LNCaP clone FGC (cell line): ENCODE data around the gene BLM.
"Not testable (repeated sequence)": the region's sequence is repeated elsewhere in the genome, so short reads cannot be mapped to it uniquely, and the experiment has no call there.

Source experiments
- DNase-seq: peaks from one replicate; pipeline ENCODE4 v3.0.0-alpha.2; 2011; ENCODE audit warnings: low read depth
- H3K4me3 ChIP-seq: 2 replicates; pipeline ENCODE4 v1.5.1; 2011; ENCODE audit warnings: mild to moderate bottlenecking, low read depth, low read length, control low read depth
- TF ChIP-seq, protein P1 (sequence below): IDR thresholded peaks from 2 replicates; pipeline ENCODE4 v1.5.1; 2012; ENCODE audit warnings: mild to moderate bottlenecking; ENCODE audit not compliant: control insufficient read depth, insufficient read depth; ENCODE audit errors: extremely low read depth

The BLM gene

DNA sequence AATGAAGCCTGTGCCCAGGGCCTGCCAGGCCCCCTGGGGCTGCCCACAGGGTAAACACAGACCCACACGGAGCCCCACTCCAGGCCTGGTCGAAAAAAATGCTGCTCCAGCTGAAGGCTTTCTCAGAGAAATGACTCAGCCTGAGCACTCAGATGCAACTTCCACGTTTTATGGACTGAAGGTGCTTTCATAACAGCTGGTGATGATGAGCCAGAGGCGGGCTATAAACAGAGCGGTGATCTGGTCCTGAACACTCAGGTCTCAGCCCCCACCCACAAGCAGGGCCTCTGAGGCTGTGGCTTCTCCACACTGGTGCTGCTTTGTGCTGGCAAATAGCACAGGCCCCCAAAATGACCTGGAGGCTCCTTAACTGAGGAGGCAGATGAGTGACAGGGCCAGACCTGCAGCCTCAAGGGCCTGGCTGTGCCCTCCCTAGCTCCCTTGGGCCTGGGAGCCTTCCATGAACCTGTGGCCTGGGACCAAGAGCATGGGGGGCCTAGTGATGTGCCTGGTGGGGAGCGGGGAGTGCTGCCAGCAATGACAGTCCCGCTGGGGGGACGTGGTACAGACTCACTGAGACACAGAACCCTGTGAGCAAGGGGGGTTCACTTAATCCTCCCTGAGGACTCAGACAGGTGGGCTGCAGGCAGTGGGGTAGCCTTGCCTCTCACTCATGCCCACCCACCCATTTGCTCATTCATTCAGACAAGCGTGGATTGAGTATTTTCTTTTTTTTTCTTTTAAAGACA is 128.2 kb downstream of the BLM start:
- DNase-seq, result no peak
- TF ChIP-seq, protein P1, sequence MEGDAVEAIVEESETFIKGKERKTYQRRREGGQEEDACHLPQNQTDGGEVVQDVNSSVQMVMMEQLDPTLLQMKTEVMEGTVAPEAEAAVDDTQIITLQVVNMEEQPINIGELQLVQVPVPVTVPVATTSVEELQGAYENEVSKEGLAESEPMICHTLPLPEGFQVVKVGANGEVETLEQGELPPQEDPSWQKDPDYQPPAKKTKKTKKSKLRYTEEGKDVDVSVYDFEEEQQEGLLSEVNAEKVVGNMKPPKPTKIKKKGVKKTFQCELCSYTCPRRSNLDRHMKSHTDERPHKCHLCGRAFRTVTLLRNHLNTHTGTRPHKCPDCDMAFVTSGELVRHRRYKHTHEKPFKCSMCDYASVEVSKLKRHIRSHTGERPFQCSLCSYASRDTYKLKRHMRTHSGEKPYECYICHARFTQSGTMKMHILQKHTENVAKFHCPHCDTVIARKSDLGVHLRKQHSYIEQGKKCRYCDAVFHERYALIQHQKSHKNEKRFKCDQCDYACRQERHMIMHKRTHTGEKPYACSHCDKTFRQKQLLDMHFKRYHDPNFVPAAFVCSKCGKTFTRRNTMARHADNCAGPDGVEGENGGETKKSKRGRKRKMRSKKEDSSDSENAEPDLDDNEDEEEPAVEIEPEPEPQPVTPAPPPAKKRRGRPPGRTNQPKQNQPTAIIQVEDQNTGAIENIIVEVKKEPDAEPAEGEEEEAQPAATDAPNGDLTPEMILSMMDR, result no peak
- H3K4me3 ChIP-seq, result no peak overlapping the region

DNA sequence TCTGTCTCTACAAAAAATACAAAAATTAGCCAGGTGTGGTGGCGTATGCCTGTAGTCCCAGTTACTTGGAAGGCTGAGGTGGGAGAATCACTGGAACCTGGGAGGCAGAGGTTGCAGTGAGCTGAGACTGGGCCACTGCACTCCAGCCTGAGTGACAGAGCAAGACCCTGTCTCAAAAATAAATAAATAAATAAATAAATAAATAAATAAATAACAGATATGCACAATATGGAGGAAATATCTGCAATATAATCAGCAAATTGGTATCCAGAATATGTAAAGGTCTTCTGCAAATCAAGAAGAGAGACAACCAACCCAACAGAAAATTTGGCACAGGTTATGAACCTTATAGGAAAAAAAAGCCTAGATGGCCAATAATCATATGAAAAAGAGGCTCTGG is 132.3 kb downstream of the BLM start:
- DNase-seq, H3K4me3 ChIP-seq: not testable (repeated sequence)

DNA sequence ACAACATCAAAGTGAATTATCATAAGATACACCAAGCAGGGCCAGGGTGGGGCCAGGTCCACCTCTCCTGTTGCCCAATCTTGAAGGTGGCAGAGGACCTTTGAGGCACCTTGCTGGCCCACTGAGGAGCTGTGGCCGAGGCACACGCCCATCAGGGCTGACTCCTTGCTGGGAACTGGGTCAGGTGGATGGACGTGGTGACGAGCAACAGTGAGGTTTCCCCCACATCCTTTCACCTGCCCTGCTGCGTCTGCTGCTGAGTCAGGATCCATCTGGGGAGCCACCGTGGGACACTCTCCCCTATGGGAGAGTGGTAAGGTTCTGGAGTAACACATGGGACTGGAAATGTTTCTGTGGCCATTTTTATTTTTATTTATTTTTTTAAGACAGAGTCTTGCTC is 134.0 kb downstream of the BLM start:
- no peak for DNase-seq
- TF ChIP-seq, protein P1, result no peak
- H3K4me3 ChIP-seq, result no peak overlapping the region

DNA sequence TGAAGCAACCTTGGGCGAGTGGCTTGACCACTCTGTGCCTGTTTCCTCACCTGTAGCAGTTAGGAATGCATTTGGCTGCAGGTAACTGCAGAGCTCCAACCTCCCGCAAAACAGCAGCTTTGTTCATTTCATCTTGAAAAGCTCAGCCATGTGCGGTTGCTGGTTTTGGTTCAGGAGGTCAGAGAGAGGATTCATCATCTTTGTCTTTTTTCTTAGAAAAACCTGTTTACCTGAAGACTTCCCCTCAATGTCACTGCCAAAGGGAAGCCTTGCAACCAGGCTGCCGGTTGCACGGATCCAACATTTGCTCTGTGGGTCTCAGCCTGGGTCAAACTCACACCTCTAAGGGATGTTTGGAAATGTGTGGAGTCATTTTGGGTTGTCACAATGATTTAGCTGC is 134.8 kb downstream of the BLM start:
- no peak overlapping the region for H3K4me3 ChIP-seq
- no peak for DNase-seq
- TF ChIP-seq, protein P1, result no peak

DNA sequence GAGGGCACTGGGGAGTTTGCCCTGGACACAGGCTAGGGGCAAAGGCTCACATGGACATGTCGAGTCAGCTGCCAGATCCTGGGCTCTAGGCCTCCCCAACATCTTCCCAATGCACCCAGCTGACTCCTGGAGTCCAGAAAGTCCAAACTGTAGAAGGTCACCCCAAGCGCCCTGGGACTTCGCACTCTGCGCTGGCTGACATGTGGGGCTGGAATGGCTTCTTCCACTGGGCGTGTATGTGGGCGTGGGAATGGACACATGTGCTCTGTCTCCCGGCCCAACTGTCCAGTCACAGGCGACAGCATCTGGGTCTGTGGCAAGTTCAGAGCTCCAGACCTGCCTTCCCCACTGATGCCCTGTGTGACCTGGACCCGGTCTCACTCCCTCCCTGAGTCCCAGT is 138.0 kb downstream of the BLM start:
- DNase-seq, result no peak
- no peak overlapping the region for H3K4me3 ChIP-seq
- TF ChIP-seq, protein P1, result no peak

DNA sequence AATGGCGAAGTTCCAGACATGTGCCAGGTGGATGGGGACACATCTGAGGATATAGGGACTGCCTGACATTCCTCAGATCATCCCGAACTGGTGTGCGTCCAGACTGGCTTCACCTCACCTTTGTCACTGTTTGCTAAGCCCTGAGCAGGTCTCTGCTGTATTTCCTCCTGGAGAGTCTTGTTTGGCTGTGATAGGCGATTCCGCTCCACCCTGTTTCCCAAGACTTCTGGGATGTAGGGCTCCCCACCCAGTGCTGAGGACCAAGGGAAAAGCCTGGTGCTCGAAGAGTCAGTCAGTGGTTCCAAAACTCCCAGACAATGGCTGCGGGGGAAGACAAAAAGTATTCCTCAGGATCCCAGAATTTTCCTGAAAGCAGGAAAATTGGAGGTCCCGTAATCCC is 140.2 kb downstream of the BLM start:
- TF ChIP-seq, protein P1, result no peak
- no peak for DNase-seq
- H3K4me3 ChIP-seq, result no peak overlapping the region

DNA sequence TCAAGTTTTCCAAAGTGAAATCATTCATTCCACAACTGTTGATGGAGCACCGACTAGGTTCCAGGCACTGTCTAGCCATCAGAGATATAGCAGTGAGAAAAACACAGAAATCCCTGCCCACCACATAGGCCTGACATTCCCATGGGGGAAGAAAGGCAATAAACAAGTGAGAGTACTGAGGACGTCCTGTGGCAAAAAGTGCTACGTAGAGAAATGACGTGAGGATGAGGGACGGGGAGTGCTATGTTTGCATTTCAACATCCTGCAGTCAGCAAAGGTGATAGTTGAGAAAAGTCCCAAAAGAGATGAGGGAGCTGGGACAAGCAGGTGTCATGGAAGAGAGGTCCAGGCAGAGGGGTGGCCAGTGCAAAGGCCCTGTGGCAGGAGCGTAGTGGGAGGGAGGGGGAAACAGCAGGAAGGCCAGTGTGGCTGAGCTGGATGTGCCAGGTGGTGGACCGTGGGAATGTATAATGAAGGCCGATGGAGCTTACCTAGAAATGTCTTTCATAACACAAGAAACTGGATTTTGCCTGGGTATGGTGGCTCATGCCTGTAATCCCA is 140.8 kb downstream of the BLM start:
- no peak overlapping the region for H3K4me3 ChIP-seq
- TF ChIP-seq, protein P1, result no peak
- DNase-seq, result no peak
